ACHN (cell line): Measurements from ENCODE around the gene PCBP3.
"Not testable (repeated sequence)": the region's sequence is repeated elsewhere in the genome, so short reads cannot be mapped to it uniquely, and the experiment has no call there.

Source experiments
- DNase-seq: peaks from one replicate; pipeline ENCODE4 v3.0.0-alpha.2; 2015
- in situ Hi-C: cut with HindIII; loops from 2 replicates; pipeline ENCODE4 v1.10.0; 2017; ENCODE audit warnings: low sequenced_read_pairs, low pct_ligation_motif_present, low pct_unique_long_range_greater_than_20kb

Gene PCBP3

DNA sequence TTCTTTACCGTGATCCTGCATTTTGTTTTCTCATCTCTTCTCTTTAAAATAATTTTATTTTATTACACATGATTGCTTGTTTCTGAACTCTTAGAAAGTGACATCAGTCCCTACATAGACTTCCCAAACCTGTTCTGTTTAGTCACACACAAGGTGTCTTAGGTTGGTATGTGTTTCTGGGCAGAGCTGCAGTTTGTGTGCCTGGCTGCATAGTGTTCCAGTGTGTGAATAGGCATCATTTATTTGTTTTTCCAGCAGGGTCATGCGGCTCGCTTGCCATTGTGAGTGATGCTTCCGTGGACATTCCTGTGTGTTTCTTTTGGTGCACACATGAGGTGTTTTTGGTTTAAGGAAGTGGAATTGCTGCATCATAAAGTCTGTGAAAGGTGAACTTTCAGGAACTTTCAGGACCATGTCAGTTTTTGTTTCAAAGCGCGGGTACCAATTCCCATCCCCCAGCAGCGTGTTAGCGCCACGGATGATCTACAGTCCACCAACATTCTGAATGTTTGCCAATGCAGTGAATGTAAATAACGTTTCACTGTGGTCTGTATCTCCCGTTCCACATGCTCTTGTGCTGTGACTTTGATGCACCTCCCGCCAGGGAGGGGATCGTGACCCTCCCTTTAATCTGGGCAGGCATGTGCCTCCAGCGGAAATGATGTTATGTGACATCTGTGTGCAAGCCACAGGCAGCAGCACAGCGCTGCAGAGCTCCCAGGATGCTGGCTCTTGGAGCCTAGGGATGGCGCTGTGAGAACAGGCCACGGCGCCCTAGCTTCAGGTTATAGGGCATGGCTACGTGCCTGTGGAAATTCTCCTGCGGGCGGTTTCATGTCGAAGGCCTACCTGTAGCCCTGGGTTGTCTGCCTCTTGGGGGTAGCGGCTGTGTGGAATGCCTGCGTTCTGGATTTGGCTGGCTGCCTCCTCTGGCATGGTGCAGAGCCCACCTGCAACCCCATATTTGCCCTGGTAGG lies 193.5 kb downstream of the PCBP3 start:
- no peak for DNase-seq

DNA sequence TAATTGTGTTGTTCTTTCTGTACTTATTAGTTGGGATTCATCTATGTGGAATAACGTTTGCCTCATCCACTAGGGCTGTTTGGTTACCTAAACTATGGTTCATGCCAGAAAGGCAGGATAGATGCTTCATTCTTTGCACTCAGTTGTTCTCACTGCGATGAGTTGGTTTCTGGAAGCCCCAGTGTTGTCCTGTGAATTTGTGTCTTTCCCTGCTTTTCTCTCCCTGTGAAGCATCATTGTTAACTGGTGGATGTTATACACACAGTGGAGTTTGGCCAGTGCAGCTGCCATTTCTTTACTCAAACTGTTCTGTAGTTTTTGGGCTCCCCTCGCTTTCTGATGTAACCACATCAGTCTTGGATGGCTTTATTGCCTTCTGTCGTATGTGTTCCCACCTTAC lies 194.4 kb downstream of the PCBP3 start:
- in situ Hi-C loops = no loop called here
- no peak for DNase-seq

More for the DNA sequence above, 193.5 kb downstream of the PCBP3 start:
- in situ Hi-C loops = no loop called here

DNA sequence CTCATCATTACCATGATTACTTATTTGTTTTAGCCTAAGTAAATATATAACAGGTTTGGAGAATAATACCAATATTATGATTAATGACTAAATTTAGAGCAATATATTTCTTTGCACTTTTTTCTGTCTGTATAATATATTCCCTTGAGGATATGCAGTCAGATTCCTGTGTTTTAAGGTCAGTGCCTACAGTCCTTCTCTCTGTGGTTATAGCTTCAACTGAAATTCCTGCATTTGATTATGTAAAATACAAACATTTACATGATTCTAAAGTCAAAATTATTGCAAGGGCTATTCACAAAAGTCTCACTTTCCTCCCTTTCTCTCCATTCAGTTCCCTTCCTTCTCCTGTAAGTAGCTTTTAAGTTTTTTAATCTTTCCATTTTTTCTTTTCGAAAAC lies 195.1 kb downstream of the PCBP3 start:
- no peak for DNase-seq
- in situ Hi-C loops = no loop called here

DNA sequence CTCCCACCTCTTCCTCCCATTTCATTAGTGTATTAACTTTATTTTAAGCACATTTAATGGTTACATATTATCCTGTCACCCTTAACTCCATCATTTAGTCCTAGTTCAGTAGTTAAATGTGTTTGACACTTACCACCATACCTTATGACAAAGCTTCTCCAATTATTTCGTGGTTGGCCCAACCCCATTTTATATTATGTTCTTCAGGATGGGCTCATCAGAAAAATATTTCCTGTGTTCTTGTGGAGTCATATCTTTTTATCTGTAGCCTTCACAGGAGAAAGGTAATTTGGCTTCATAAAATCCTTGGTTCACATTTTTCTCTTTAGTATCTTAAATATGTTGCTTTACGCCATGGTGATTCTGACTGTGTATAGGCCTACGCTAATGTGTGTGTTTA lies 195.7 kb downstream of the PCBP3 start:
- no peak for DNase-seq
- in situ Hi-C loops = no loop called here

DNA sequence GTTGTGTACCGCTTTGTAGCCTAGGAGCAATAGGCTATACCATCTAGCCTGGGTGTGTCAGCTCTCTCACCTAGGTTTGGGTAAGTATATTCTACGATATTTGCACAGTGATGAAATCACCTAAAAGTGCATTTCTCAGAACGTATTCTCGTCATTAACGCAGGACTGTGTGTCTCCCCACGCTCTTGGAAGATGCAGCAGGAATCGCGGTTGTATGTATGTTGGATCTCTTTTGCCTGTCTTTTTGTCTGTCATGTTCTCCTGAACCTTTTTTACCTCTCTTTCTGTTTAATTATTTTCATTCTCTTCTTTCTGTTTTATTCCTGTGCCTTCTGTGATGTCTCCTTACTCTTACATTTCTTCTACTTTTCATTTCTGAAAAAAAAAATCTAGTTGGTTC lies 197.5 kb downstream of the PCBP3 start:
- in situ Hi-C loops = no loop called here
- DNase-seq = no peak

DNA sequence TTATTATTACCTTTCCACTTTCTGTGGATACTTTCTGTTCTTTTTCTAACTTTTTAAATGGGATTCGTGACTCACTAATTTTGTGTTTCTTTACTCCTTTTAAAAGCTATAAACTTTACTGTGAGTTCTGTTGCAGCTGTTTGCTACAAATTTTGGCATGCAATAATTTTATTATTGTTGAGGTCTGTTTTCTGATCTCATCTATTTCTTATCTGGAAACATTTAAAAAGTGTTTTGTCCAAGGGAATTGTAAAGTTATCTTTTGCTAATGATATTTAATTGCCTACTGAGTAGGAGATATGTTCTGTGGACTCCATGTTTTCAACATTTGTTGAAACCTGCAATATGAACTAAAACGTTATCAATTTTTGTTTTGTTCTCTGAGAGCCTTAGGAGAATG lies 199.9 kb downstream of the PCBP3 start:
- no peak for DNase-seq
- in situ Hi-C loops = no loop called here

DNA sequence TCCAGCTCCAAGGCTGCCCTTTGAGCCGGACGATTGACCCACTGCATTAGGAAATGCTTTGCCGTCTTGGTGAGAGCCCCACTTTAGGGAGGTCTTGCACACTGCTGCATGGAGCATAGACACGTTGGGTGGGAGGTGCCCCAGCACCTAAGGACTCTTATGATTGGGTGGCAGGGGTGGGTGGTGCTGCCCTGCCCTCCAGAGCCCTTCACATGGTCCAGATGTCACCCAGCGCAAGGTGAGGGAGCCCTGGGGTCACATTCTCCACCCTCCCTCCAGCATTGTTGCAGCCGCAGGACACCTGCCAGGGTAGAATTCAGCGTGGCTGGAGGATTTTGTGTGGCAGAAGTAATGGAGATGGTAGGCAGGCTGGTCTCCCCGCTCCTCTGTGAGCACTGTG lies 200.7 kb downstream of the PCBP3 start:
- in situ Hi-C loops = no loop called here
- no peak for DNase-seq

DNA sequence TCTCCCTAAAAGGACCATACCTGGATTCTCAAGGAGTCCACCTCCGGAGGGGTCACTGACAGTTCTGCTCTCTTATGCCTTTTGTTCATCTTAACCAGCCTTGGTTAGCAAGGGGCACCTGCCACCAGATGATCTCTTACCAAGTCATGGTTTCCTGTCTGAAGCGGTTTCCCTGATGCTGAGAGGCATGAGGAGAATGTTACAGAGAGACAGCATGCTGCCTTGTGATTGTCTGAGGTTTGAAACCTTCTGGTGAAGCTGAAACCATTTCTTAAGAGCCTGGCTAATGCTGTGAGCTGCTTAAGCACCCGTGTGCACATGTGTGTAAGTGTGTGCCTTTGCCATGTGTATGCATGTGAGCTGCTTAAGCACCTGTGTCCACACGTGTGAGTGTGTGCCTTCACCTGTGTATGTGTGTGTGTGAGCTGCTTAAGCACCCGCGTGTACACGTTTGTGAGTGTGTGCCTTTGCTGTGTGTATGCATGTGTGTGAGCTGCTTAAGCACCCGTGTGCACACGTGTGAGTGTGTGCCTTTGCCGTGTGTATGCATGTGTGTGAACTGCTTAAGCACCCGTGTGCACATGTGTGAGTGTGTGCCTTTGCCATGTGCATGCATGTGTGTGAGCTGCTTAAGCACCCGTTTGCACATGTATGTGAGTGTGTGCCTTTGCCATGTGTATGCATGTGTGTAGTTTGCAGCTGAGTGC lies 201.7 kb downstream of the PCBP3 start:
- in situ Hi-C loops = no loop called here
- no peak for DNase-seq

DNA sequence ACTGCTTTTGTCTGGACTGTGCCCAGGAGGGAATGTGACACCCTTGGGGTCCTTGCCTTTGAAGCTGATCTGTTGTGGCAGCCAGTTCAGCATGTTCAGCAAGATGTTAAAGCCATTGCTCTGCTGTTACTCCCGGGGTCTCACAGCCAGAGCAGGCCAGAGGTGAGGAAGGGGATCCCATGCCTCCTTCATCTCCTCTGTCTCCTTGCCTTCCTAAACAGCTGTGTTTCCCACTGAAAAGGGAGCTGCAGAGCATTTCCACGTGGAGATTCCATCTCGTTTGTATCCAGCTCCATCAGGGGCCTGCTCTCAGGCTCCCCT lies 202.2 kb downstream of the PCBP3 start:
- DNase-seq = no peak
- in situ Hi-C loops = no loop called here

DNA sequence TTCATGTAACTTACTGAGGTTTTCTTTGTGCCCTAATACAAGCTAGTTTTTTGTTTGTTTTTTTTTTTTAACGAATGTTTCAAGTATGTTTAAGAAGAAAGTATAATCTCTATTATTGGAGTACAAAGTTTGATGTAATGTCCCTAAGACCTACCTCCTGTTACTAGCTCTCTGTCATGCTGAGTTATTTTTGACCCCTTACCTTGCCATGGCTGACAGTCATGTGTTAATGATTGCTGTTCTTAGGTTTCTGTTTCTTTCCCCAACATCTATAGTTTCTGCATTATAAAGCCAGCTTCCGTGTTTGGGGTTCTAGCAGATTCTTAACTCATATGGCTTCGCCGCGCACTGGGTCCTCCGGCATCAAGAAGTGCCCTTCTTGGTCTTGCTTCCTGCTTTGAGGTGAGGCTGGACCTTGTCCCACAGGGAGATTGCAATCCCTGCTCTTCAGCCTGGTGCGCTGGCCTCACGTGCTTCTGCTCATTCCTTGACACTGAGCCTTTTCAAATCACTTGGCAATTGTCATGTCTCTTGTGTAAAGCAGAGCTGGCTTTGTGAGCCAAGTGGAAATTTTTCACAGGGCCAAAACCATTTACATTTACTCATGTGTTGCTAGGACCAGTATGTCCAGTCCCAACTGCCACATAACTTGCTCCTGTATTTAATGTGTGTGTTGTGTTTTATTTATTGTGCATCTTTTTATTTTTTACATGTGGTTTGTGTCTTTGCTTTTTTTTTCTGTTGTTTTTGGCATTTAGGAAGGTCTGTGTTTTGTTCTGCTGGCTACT lies 203.0 kb downstream of the PCBP3 start:
- DNase-seq = no peak

DNA sequence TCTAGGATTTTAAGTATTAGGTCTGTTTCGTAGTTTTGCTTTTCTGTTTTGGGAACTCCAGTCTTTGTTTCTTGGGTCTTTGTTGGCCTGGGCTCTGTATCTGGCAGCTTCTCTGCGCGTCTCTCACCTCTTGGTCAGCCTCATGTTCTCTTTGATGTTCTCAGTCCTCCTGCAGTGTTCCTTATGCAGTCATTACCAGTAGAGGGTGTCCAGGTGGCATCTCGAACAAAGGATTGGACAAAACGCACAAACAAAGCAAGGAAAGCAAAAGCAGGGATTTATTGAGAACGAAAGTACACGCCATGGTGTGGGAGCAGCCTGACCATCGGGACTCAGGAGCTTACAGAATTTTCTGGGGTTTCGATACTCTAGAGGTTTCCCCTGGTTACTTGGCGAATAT lies 204.3 kb downstream of the PCBP3 start:
- in situ Hi-C loops = no loop called here

More for the DNA sequence above, 203.0 kb downstream of the PCBP3 start:
- in situ Hi-C loops = no loop called here

DNA sequence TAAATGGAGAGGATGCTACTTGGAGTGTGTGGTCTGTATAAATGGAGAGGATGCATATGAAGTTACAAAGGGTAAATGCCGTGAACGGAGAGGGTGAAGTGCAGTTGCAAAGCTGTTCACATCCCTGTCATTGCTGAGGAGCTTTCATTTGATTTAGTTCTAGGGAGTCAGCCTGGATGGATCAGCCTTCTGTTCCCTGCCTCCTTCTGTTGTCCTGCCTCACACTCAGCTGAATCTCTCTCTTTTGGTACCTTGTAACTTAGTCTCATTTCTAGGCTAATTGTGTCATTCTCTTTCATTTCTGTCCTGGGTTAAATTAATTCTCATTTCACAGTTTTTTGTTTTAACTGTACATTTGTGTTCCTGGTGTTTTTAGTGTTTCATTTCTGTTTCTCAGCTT lies 204.8 kb downstream of the PCBP3 start:
- in situ Hi-C loops = no loop called here
- DNase-seq = no peak

More for the DNA sequence above, 204.3 kb downstream of the PCBP3 start:
- DNase-seq = no peak

DNA sequence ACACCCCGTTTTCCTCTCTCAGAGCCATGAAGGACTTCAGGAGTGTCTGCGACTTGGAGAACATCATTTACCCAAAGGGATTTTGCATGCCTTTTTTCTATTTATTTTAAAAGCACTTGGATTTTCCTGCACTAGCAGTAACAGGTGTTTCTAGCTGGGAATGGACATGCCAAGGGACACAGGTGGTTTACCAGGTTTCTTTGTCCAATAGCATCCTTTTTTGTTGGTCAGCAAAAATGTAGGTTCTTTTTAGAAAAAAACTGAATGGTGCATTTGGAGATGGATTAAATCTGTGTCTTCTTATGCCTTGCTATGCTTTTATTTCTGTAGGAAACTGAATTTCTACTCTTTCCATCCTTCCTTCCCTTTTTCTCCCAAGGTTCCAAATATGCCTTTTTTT lies 205.3 kb downstream of the PCBP3 start:
- in situ Hi-C loops = no loop called here
- DNase-seq = no peak

DNA sequence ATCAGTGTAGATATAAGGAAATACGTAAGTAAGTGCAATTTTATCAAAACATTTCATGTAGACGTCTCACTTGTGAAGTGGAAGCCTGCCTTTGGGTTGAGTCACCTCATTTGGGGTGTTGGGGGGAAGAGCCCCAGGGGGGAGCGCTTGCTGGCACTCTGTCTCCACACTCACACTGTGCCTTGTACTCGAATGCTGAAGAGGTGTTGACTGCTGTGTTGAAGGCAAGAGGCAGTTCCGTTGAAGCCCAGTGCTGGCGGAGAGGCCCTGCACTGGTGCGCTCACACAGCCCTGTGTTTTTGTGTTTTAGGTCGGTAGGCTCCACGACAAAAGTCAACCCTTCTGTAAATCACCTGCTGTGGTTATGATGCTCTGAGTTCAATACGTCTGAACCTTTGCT lies 206.1 kb downstream of the PCBP3 start:
- no peak for DNase-seq
- in situ Hi-C loops = no loop called here

DNA sequence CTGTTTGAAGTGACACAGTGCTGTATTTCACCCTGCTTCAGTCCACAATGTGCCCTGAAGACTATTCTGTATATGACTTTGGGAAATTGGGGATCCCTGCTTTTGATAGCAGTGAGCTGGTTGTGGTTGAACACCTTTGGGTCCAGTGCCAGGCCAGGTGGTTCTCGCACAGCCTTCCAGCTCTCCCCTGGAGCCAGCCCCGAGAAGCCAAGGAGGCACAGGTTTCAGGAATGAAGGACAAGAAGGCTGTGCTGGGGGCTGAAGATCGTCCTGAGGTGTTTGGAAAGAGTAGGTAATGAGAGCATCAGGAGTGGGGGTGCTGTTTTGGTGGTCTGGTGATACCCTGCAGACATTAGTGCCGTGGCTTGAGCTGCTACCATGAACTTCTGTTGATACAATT lies 206.7 kb downstream of the PCBP3 start:
- DNase-seq = no peak
- in situ Hi-C loops = no loop called here

DNA sequence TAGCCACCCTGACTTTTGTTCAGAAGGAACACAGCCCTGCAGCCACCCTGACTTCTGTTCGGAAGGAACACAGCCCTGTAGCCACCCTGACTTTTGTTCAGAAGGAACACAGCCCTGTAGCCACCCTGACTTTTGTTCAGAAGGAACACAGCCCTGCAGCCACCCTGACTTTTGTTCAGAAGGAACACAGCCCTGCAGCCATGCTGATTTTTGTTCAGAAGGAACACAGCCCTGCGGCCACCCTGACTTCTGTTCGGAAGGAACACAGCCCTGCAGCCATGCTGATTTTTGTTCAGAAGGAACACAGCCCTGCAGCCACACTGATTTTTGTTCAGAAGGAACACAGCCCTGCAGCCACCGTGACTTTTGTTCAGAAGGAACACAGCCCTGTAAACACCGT lies 208.9 kb downstream of the PCBP3 start:
- in situ Hi-C loops, DNase-seq: not testable (repeated sequence)

DNA sequence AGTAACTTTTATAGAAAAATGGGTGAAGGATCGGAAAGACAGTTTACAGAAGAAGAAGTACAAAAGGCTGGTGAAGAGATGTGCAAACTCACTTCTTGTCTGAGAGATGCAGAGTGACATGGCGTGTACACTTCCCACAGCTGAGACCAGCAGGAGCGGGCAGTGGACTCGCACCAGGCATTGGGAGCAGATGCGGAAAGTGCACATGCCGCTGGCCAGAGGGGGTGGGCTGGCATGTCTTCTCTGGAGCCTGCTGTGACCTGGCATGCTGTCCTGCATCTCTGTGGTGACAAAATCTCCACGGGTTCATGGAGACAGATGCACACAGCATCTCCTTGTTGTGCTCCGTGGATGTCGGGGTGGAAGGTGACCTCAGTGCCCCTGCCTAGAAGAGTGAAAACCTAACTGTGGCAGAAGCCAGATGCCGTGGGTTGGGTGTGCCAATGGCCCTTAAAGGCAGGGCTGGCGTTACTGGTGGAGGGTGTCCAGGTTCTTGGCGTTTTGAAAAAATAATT lies 209.4 kb downstream of the PCBP3 start:
- no peak for DNase-seq
- in situ Hi-C loops = no loop called here

DNA sequence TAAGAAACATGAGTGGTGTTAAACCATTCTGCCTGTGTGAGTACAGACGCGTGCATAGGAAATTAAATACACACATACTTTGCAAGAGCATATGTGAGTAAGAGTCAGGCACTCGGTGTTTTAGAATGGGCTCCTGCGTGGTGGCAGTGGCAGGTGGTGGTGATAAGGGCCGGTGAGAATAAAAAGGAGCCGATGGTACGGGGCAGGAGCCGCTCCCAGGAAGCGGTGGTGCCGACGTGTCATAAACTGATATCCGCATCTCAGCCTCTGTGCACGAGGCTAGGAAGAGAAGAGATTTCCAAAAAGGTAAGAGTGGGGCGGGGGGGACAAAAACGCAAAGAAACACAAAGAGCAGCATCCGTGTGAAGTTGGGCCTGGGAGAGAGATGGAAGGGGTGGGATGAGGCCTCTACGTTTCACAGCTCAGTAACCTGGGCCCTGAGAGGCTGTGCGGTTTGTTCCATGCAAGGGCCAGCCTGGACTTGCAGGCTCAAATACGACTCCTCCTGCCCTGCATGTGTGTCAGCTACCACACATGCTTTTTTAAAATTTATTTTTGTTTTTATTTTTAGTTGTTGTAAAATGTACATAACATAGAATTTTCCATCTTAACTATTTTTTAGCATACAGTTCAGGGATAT lies 210.3 kb downstream of the PCBP3 start:
- no peak for DNase-seq
- in situ Hi-C loops = no loop called here
